Measurements from ENCODE around the gene PNPLA7. TPM values are rescaled to one million over a fixed set of nuclear protein-coding genes. Genes with fewer than 3 reads are reported as not detected.
A peak's percentile ranks its signal among the peaks of the same experiment; 100 is the strongest.

PNPLA7 gene
- total RNA-seq, 1 experiment from 2014 or later = under 0.01 TPM

GRCh38 chr9:137462396-137462985 lies 87.7 kb downstream of the PNPLA7 start:
- no peak for DNase-seq (ENCODE audit: low read depth)

GRCh38 chr9:137461663-137462395 lies 88.4 kb downstream of the PNPLA7 start:
- DNase-seq (ENCODE audit: low read depth) = no peak

GRCh38 chr9:137461316-137461662 lies 88.9 kb downstream of the PNPLA7 start:
- DNase-seq (ENCODE audit: low read depth) = no peak

- DNase-seq (ENCODE audit: low read depth) = no peak
Observed at GRCh38 chr9:137460363-137461315, 89.6 kb downstream of the PNPLA7 start.

GRCh38 chr9:137459601-137460362 lies 90.4 kb downstream of the PNPLA7 start:
- no peak for DNase-seq (ENCODE audit: low read depth)

- peak; percentile 96 for DNase-seq (ENCODE audit: low read depth)
Observed at GRCh38 chr9:137459152-137459600, 91.0 kb downstream of the PNPLA7 start, which contains the start of gene NSMF. NSMF (minus strand) TSS chr9:137459334; CDS start chr9:137459102, 232 bp downstream.

GRCh38 chr9:137458194-137459151 lies 91.7 kb downstream of the PNPLA7 start:
- DNase-seq (ENCODE audit: low read depth) = no peak

GRCh38 chr9:137457406-137458193 lies 92.6 kb downstream of the PNPLA7 start:
- no peak for DNase-seq (ENCODE audit: low read depth)

- DNase-seq (ENCODE audit: low read depth) = no peak
Observed at GRCh38 chr9:137456864-137457405, 93.3 kb downstream of the PNPLA7 start.

GRCh38 chr9:137456061-137456863 lies 93.9 kb downstream of the PNPLA7 start:
- no peak for DNase-seq (ENCODE audit: low read depth)

GRCh38 chr9:137455359-137455991 lies 94.7 kb downstream of the PNPLA7 start:
- no peak for DNase-seq (ENCODE audit: low read depth)

GRCh38 chr9:137454597-137455358 lies 95.4 kb downstream of the PNPLA7 start:
- no peak for DNase-seq (ENCODE audit: low read depth)

- no peak for DNase-seq (ENCODE audit: low read depth)
Observed at GRCh38 chr9:137454145-137454596, 96.0 kb downstream of the PNPLA7 start.

GRCh38 chr9:137453643-137454081 lies 96.5 kb downstream of the PNPLA7 start:
- DNase-seq (ENCODE audit: low read depth) = no peak

GRCh38 chr9:137452761-137453642 lies 97.2 kb downstream of the PNPLA7 start:
- DNase-seq (ENCODE audit: low read depth) = no peak
